Measurements from ENCODE around the gene PI4KA. TPM values are rescaled to one million over a fixed set of nuclear protein-coding genes. Genes with fewer than 3 reads are reported as not detected.

The PI4KA gene
- total RNA-seq, 4 donors from 2014 or later: 76.5 to 164 (median 115) TPM

- WGBS, 2 donors: 91 to 93% methylated on average over 7 of the region's 7 CpGs
- no peaks in the 10 kb centered on the region for H3K4me1 ChIP-seq
- H3K36me3 ChIP-seq: peaks cover 2 to 91% (median 24%) of the 10 kb centered on the region in 3 donors
- H3K27ac ChIP-seq: no peak overlapping the region
- no peak for DNase-seq (ENCODE audit: low spot score in 2 of 2)
- TF ChIP-seq POLR2A (IDR thresholded peaks at IDR 0.05): no peak
- TF ChIP-seq CTCF (IDR thresholded peaks at IDR 0.05): no peak
- no peak for TF ChIP-seq EP300 (IDR thresholded peaks at IDR 0.05)
- H3K27me3 ChIP-seq: no peaks in the 10 kb centered on the region
- H3K9me3 ChIP-seq: no peaks in the 10 kb centered on the region
- no peak overlapping the region for H3K4me3 ChIP-seq
Observed at GRCh38 chr22:20762233-20762796, 96.3 kb downstream of the PI4KA start.

GRCh38 chr22:20761536-20761935 is 97.1 kb downstream of the PI4KA start:
- no peaks in the 10 kb centered on the region for H3K9me3 ChIP-seq
- no peaks in the 10 kb centered on the region for H3K27me3 ChIP-seq
- no peak for DNase-seq (ENCODE audit: low spot score in 2 of 2)
- 82% methylated on average over 2 of the region's 2 CpGs for WGBS, 2 donors
- H3K4me3 ChIP-seq: no peak overlapping the region
- H3K36me3 ChIP-seq: peaks cover 2 to 95% (median 30%) of the 10 kb centered on the region in 3 donors
- no peak overlapping the region for H3K27ac ChIP-seq
- no peaks in the 10 kb centered on the region for H3K4me1 ChIP-seq
- TF ChIP-seq EP300 (IDR thresholded peaks at IDR 0.05) (no peak), POLR2A (IDR thresholded peaks at IDR 0.05) (no peak), CTCF (IDR thresholded peaks at IDR 0.05) (no peak)

GRCh38 chr22:20760084-20760483 is 98.5 kb downstream of the PI4KA start:
- WGBS, 2 donors: 98% methylated on average over 2 of the region's 2 CpGs
- no peak for DNase-seq (ENCODE audit: low spot score in 2 of 2)
- peaks cover 2 to 80% (median 26%) of the 10 kb centered on the region in 3 donors for H3K36me3 ChIP-seq
- TF ChIP-seq EP300 (IDR thresholded peaks at IDR 0.05) (no peak), CTCF (IDR thresholded peaks at IDR 0.05) (no peak), POLR2A (IDR thresholded peaks at IDR 0.05) (no peak)
- no peaks in the 10 kb centered on the region for H3K4me1 ChIP-seq
- H3K9me3 ChIP-seq: no peaks in the 10 kb centered on the region
- H3K27me3 ChIP-seq: no peaks in the 10 kb centered on the region
- no peak overlapping the region for H3K4me3 ChIP-seq
- H3K27ac ChIP-seq: no peak overlapping the region

- Histone ChIP-seq H3K4me3 (no peak overlapping the region), H3K27me3 (no peaks in the 10 kb centered on the region), H3K27ac (no peak overlapping the region), H3K36me3 (peaks cover 0 to 71% (median 20%) of the 10 kb centered on the region in 3 donors), H3K4me1 (no peaks in the 10 kb centered on the region), H3K9me3 (no peaks in the 10 kb centered on the region)
- no peak for TF ChIP-seq CTCF (IDR thresholded peaks at IDR 0.05)
- 83 to 97% methylated on average over 2 of the region's 2 CpGs for WGBS, 2 donors
- DNase-seq (ENCODE audit: low spot score in 2 of 2): no peak
Observed at GRCh38 chr22:20758688-20759087, 99.9 kb downstream of the PI4KA start.

GRCh38 chr22:20756846-20757245 is 101.8 kb downstream of the PI4KA start:
- no peak overlapping the region for H3K4me3 ChIP-seq
- no peaks in the 10 kb centered on the region for H3K4me1 ChIP-seq
- peaks cover 0 to 69% (median 12%) of the 10 kb centered on the region in 3 donors for H3K36me3 ChIP-seq
- no peak for TF ChIP-seq CTCF (IDR thresholded peaks at IDR 0.05)
- TF ChIP-seq POLR2A (IDR thresholded peaks at IDR 0.05): no peak
- no peak for TF ChIP-seq EP300 (IDR thresholded peaks at IDR 0.05)
- H3K9me3 ChIP-seq: no peaks in the 10 kb centered on the region
- DNase-seq (ENCODE audit: low spot score in 2 of 2): no peak
- WGBS, 2 donors: 88 to 93% methylated on average over 3 of the region's 3 CpGs
- H3K27me3 ChIP-seq: no peaks in the 10 kb centered on the region
- no peak overlapping the region for H3K27ac ChIP-seq

Measured in tibial nerve (tissue), 4 donors.